Measurements from ENCODE around the gene CLK3.

The CLK3 gene

DNA sequence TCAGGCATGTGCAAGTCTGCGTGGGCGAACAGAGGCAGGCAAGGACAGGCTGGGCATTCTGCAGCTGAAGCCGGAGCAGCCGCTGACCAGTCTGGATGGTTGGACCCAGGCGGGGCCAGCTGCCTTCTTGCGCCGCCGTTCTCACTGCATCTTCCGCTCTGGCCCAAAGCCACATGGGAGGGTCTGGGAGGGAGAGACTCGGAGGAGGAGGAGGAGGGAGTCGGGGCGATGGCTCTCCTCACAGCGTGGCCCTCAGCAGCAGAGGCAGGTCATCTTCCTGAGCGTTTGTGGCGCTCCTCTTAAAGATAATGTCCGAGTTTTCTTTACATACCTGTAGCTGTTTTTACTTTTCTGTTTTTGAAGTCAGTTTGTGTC is 5.9 kb downstream of the CLK3 start:
- H3K4me3 ChIP-seq (ENCODE audit: low read length), result no peak overlapping the region
- TF ChIP-seq, protein P1, sequence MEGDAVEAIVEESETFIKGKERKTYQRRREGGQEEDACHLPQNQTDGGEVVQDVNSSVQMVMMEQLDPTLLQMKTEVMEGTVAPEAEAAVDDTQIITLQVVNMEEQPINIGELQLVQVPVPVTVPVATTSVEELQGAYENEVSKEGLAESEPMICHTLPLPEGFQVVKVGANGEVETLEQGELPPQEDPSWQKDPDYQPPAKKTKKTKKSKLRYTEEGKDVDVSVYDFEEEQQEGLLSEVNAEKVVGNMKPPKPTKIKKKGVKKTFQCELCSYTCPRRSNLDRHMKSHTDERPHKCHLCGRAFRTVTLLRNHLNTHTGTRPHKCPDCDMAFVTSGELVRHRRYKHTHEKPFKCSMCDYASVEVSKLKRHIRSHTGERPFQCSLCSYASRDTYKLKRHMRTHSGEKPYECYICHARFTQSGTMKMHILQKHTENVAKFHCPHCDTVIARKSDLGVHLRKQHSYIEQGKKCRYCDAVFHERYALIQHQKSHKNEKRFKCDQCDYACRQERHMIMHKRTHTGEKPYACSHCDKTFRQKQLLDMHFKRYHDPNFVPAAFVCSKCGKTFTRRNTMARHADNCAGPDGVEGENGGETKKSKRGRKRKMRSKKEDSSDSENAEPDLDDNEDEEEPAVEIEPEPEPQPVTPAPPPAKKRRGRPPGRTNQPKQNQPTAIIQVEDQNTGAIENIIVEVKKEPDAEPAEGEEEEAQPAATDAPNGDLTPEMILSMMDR (IDR thresholded peaks at IDR 0.05; ENCODE audit: insufficient read depth, low read depth, low read length, missing control alignments), result no peak
- DNase-seq (ENCODE audit: low read depth), result no peak

DNA sequence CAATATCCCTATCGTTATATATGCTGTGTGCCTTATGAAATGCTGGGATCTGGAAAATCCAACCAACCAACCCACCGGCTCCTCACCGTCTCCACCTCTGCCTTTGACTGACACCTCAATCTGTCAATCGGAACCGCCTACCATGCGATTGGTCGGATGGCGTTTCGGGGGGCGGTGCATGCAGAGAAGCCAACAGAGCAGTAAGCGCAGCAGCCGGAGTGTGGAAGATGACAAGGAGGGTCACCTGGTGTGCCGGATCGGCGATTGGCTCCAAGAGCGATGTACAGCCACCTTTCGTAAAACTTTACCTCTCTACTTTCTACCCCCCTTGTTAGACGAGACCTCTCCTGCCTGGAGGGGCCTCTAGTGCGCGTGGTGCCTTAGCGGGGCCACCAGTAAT is 6.3 kb downstream of the CLK3 start:
- no peak overlapping the region for H3K4me3 ChIP-seq (ENCODE audit: low read length)
- DNase-seq (ENCODE audit: low read depth), result no peak
- TF ChIP-seq, protein P1 (IDR thresholded peaks at IDR 0.05; ENCODE audit: insufficient read depth, low read depth, low read length, missing control alignments), result no peak

DNA sequence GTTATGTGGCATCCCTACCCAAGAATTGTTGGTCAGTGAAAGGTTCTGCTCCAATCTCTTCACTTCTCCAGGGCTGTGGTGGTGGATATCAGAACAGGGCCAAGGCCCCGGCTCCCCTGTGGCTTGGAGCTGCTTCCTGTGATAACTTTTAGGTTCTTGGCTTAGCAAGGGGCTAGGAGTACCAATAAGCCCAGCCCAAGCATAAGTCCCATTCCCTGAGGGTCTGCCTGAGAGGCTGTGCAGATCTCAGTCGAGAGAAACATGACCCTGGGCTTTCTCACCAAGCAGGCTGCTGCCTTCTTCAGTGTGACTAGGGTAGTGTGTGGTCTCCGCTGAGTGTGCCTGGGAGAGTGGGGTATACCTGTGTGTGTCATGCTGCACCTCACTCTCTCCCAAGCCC is 7.1 kb downstream of the CLK3 start:
- DNase-seq (ENCODE audit: low read depth), result no peak
- TF ChIP-seq, protein P1 (IDR thresholded peaks at IDR 0.05; ENCODE audit: insufficient read depth, low read depth, low read length, missing control alignments), result no peak
- H3K4me3 ChIP-seq (ENCODE audit: low read length), result no peak overlapping the region

DNA sequence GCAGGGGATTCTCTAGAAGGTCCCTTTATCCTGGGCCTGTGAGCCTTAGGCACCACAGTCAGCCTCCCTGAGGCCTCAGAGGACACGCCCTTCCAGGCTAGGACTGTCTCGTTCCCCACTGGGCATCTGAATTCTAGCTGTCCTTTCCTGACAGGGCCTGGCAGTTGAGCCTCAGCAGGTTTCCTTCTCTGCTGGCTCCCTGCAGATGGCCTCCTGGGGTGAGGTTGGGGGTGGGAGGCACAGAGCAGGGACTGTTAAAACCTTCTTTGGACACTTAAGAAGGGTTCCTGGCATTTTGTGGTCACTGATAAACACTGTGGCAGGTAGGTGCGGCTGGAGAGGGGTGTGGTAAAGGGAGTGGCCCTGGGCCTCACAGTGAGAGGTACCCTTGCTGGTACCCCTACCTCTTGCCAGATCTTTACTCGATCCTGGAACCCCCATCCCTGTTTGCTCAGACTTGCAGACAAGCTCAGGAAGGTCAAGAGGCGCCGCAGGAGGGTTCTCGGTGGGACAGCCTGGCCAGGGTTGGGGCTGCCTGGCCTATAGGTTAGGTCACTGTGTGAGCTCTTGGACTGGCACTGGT is 8.5 kb downstream of the CLK3 start:
- DNase-seq (ENCODE audit: low read depth), result no peak
- no peak overlapping the region for H3K4me3 ChIP-seq (ENCODE audit: low read length)
- TF ChIP-seq, protein P1 (IDR thresholded peaks at IDR 0.05; ENCODE audit: insufficient read depth, low read depth, low read length, missing control alignments), result no peak

DNA sequence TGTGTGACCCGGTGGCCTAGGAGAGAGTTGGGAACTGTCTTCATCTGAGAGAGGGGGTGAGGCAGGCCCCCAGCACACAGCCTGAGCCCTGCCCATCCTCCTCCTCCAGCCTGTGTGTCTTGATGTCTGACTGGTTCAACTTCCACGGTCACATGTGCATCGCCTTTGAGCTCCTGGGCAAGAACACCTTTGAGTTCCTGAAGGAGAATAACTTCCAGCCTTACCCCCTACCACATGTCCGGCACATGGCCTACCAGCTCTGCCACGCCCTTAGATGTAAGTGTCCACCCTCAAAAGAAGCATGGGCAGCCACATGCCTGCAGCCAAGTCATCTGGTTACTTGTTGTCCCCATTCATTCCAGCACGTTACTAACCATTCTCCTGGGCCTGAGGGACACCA is 10.1 kb downstream of the CLK3 start:
- DNase-seq (ENCODE audit: low read depth), result no peak
- H3K4me3 ChIP-seq (ENCODE audit: low read length), result no peak overlapping the region
- TF ChIP-seq, protein P1 (IDR thresholded peaks at IDR 0.05; ENCODE audit: insufficient read depth, low read depth, low read length, missing control alignments), result no peak

DNA sequence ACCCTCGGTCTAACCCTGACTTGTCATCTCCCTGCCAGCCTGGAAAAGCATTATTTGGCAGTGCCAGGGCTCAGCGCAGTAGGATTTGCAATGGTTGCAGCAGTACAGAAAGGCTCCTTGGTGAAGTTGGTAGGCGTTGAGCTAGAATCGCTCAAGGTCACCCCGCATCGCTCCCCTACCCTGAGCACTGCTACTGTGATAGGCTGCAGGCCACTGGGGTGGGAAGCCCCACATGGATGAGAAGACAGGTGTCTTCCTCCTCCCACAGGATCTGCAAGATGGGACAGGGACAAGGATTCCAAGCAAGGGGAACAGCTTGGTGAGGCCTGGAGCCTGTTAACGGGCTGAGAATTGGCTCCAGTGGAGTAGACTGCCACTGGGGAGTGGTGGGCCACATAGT is 10.7 kb downstream of the CLK3 start:
- TF ChIP-seq, protein P1 (IDR thresholded peaks at IDR 0.05; ENCODE audit: insufficient read depth, low read depth, low read length, missing control alignments), result no peak
- H3K4me3 ChIP-seq (ENCODE audit: low read length), result no peak overlapping the region
- DNase-seq (ENCODE audit: low read depth), result no peak

Data from epithelial cell of esophagus (primary cell).